ENCODE measurements around the gene BRSK1.

GRCh38 chr19:55305983-55306562 is 22.3 kb downstream of the BRSK1 start:
- no peak for TF ChIP-seq EZH2phosphoT487 (IDR thresholded peaks at IDR 0.05; ENCODE audit: low read length)
- TF ChIP-seq, protein P1, sequence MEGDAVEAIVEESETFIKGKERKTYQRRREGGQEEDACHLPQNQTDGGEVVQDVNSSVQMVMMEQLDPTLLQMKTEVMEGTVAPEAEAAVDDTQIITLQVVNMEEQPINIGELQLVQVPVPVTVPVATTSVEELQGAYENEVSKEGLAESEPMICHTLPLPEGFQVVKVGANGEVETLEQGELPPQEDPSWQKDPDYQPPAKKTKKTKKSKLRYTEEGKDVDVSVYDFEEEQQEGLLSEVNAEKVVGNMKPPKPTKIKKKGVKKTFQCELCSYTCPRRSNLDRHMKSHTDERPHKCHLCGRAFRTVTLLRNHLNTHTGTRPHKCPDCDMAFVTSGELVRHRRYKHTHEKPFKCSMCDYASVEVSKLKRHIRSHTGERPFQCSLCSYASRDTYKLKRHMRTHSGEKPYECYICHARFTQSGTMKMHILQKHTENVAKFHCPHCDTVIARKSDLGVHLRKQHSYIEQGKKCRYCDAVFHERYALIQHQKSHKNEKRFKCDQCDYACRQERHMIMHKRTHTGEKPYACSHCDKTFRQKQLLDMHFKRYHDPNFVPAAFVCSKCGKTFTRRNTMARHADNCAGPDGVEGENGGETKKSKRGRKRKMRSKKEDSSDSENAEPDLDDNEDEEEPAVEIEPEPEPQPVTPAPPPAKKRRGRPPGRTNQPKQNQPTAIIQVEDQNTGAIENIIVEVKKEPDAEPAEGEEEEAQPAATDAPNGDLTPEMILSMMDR (IDR thresholded peaks at IDR 0.05; ENCODE audit: low read length): no peak
- no peak for TF ChIP-seq EZH2 (optimal IDR thresholded peaks at IDR 0.05; ENCODE audit: low read depth, low read length)

All from MM.1S (cell line).